HG02571 (cell line): Measurements from ENCODE around the gene VAC14.

ENCODE experiments used
- ATAC-seq: cut with Tn5 transposase; IDR thresholded peaks from one replicate; pipeline ENCODE4 v1.9.1; 2021; ENCODE audit warnings: mild to moderate bottlenecking, moderate library complexity; ENCODE audit not compliant: unreplicated experiment

VAC14 gene

DNA sequence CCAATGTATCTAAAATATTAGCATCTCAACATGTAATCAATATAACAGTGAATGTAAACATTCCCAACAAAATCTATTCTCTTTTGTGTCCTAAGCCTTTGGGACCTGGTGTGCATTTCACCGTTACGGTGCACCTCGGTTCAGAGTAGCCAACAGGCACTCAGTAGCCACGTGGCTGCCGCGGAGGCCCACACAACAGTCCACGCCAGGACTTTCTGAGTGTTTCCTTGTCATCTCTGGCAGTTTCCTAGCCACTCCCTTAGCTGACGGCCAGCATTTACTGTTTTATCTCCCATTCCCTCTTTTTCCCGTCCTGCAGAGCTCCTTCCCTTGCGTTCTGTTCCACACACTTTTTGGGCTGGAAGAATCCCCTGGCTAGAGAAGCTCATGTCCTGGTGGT is 36.3 kb downstream of the VAC14 start:
- no peak for ATAC-seq

DNA sequence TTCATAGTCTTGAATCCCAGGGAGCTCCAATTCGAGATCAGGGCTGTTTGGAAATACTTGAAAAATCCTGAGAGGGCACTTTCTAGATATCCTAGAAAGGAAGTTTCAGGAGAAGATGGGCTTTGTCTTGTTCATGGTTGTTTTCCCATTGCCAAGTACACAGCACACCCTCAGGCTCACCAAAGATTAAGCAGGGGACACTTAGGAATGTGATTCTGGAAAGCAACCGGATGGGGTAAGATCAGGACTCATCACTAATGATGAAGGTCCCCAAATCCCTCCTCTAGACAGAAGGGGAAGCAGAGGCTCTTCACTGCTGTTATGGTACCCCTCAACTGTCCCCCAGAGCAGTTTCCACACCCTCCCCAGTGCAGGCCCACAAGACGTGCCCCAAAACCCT is 40.7 kb downstream of the VAC14 start:
- ATAC-seq, result no peak

DNA sequence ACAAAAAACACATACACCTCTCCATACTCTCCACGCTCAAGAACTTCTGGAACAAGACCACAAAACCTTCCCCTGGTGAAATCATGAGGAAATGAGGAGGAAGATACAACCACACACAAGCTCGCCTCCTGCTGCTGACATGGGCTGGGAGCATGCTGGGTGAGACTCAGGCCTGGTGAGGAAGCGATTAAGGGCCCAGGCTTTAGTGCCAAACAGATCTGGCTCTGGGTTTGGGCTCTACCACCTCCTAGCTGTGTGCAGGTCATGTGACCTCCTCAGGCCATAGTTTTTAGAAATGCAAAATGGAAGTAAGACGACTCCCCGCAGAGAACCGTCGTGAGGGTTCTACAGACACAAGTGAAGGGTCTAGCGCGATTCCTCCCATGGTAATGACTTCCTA is 41.3 kb downstream of the VAC14 start:
- no peak for ATAC-seq

DNA sequence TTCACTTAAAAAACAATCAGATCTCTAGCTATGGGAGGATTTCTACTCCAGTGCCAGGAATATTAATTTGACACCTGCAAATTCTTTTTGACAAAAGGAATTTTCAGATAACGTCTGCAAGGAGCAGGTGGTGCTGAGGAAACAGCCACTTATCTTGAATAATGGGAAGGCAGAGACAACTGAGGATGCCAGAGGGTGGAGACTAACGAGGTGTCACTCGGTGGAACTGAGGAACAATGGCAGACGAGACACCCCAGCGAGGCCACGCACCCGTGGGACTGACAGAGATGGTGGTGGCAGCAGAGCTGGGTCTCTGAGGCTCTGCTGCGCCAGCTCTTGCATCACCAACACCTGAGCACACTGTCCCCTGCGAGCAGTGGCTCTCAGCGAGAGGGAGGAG is 42.2 kb downstream of the VAC14 start:
- no peak for ATAC-seq

GRCh38 chr16:70757183-70757582 is 43.8 kb downstream of the VAC14 start:
- no peak for ATAC-seq

GRCh38 chr16:70756071-70756470 is 44.9 kb downstream of the VAC14 start:
- no peak for ATAC-seq

GRCh38 chr16:70754851-70755600 is 45.9 kb downstream of the VAC14 start:
- no peak for ATAC-seq

DNA sequence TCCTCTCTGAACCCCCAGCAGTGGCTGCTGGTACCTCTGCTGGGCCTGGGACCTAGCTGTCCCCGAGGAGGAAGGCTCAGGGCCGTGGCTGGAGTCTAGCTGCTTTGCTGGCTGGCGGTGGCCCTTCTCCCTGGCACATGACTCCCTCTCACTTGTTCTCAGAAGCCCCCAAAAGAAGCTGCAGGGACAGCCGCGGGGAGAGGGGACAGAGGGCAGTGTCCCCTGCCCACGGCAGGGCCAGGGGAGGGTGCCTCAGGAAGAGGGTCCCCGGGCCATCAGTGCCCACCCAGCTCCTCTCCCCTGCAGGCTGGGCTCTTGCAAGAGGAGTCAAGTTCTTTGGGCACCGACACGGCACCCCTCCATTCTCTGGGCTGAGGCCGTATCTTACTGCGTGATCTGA is 46.6 kb downstream of the VAC14 start:
- no peak for ATAC-seq

- ATAC-seq, result no peak
Measured at GRCh38 chr16:70753694-70754325, 47.1 kb downstream of the VAC14 start.

DNA sequence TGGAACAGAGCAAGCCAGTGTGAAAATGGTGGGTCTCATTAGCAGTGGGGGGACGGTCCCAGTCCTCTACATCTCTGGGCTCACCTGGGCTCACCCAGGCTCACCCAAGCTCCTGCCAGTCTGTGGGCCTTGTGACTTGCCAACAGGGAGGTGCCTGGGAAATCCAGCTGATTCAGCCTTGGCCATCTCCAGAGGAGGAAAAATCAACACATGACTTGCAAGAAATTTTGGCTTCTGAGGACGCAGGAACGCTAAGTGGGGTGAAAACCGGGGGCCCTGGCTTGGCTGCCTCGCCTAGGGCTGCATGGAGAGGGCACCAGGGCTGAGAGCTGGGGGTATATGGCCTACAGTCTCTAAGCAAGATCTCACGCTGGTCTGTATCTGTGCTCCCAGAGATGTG is 47.7 kb downstream of the VAC14 start:
- ATAC-seq, result no peak

DNA sequence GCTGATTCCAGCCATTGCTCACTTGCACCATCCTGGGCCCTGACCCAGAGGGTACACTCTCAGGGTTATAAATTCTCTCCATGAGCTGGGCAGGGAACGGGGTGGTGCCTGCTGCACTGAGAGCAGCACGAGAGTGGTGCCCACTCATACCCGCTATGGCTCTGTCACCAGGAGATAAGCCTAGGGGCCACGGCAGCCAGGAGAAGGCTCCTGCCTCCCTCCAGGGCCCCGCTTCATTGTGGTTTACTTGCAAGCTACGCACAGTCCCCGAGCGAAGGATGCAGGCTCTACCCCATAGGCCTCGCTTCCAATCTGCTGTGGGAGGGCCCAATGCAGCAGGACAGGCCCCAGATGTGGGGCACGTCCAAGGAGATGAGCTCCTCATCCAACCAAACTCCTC is 48.5 kb downstream of the VAC14 start:
- no peak for ATAC-seq

DNA sequence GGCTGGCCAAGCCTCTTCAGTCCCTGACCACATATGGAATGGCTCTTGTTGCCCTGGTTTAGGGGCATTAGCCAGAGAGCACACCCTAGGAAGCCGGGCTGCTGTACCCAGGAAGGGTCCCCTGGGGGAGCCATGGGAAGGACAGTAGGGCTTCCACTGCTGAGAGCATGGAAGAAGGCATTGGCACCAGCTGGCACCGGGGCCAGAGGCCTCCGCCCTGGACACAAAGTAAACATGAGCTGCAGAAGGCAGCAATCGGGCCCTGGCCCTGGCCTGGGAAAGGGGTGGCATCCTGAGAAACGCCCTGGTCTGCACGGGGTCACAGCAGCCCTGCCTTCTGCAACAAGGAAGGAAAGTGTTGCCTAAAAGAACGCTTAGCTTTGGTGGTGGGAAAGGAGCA is 49.4 kb downstream of the VAC14 start:
- no peak for ATAC-seq

DNA sequence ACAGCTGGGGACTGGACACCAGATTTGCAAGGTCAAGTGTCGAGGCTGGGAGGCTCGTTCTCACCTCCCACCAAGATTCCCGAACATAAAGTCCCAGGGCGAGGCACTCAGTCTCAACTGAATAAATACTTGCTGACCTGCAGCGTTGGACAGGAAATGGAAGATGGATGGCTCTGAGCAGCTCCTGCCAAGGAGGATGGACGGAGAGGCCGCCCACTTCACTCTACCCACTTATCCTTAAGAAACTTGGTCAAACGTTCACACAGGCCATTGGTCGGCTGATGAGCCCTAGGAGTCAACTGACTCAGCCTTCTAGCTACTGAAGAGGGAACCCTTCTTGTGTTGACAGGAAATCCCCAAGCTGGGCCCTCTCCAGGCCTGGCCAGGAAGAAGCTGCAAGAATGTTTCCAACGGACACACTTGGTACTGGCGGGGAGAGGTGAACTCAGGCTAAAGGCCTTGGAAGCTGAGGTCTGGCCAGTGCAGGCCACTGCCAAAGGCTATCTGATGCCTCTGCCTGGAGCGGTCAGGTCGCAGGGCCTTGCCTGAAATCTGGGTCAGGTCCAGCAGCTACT is 50.0 kb downstream of the VAC14 start:
- ATAC-seq, result no peak

- no peak for ATAC-seq
Measured at GRCh38 chr16:70749681-70750601, 51.0 kb downstream of the VAC14 start.

DNA sequence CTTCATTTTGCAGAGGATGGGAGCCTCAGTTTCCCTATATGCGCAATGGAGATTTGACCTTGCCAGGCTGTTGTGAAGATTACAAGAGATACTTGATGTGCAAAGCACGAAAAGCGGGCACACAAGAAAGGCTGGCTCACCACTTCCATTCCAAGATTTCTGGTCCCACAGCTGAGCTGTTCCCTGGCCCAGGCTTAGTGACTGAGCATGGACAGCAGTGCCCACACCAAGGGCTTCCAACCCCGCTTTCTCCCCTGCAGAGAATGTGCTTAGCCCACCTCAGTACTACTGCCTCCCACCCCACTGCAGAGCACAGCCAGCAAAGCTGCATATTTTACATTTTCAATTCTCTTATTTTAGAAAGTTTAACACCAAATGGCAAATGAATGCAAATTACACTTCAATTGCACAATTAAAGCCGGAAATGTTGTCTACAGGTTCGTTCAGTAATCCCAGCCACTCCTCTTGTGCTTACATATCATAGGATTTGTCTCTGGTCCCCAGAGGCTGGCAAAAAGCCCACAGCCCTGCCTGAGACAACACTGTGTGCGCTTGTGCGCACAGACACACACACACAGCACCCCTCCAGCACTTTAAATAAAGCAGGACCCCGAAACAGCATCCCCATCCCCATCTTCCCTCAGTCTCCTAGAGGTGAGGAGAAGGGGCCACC is 51.8 kb downstream of the VAC14 start:
- ATAC-seq, result no peak

GRCh38 chr16:70747703-70748631 is 53.0 kb downstream of the VAC14 start:
- ATAC-seq, result no peak

- no peak for ATAC-seq
Measured at GRCh38 chr16:70746708-70747424, 54.1 kb downstream of the VAC14 start.

- ATAC-seq, result no peak
Measured at GRCh38 chr16:70746040-70746707, 54.8 kb downstream of the VAC14 start.
